ENCODE measurements around the gene STH. TPM values are rescaled to one million over a fixed set of nuclear protein-coding genes. Genes with fewer than 3 reads are reported as not detected.

Gene STH
- total and polyA plus RNA-seq, 2 donors from 2014 or later, result not detected

DNA sequence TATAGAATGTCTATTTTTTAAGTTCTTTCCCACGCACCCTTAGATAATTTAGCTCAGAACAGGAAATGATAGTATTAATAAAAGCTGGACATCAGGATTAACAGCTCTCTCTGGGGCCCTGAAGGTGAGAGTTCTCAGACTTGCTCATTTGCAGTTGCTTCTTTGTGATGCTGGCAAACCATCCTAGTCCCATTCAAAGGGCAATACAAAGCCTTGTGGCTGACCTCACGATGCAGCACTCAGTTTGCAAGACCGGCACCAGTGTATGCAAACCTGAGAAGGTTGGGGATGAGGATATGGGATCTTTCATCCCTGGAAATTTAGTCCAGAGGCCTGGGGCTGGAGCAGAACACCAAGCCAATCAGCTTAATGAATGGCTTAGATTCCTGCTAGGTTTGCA, 29.3 kb downstream of the STH start:
- TF ChIP-seq CTCF (IDR thresholded peaks at IDR 0.05; ENCODE audit: borderline replicate concordance, extremely low read depth, insufficient read depth), result no peak
- Histone ChIP-seq H3K9me3 (ENCODE audit: control insufficient read depth in 2 of 3, insufficient read depth in 1 of 3, low read length in 3 of 3) (no peaks in the 10 kb centered on the region), H3K4me3 (ENCODE audit: low read length in 3 of 3) (no peak overlapping the region), H3K36me3 (ENCODE audit: control insufficient read depth in 2 of 3, insufficient read depth in 3 of 3, low read length in 3 of 3) (peaks cover 11 to 40% (median 26%) of the 10 kb centered on the region in 3 donors), H3K27ac (ENCODE audit: low read depth in 2 of 2, low read length in 2 of 2) (no peak overlapping the region), H3K4me1 (ENCODE audit: control insufficient read depth in 2 of 3, insufficient read depth in 2 of 3, low read depth in 1 of 3, low read length in 3 of 3) (no peaks in the 10 kb centered on the region), H3K27me3 (ENCODE audit: control insufficient read depth, insufficient read depth, low read length) (no peaks in the 10 kb centered on the region), H3K9ac (ENCODE audit: low read length in 3 of 3) (no peak overlapping the region)
- intact Hi-C loops (cut with DNase I), result no loop called here
- DNase-seq (no peak), FAIRE-seq (no peak)

DNA sequence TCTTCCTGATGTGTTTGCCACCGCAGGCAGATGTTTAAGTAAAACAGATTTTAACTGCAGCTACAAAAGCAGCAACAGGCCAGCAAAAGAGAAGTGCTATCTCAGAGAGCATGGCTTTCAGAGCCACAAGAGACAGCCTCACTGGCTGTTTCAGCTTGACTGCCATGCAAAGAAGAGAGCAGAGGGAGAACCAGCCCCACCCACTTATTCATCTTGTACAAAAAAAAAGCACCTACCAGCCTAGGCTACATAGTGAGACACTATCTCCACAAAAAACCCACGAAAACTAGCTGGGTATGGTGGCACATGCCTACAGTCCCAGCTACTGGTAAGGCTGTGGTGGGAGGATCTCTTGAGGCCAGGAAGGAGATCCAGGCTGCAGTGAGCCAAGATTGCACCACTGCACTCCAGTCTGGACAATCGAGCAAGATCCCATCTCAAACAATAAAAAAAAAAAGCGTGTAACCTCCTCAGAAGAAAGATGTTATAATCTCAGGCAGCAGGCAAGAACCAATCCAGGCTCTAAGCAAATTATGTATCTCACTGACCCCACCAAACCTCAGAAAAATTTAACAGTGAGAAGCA, 30.0 kb downstream of the STH start:
- H3K36me3 ChIP-seq (ENCODE audit: control insufficient read depth in 2 of 3, insufficient read depth in 3 of 3, low read length in 3 of 3), result peaks cover 12 to 47% (median 33%) of the 10 kb centered on the region in 3 donors
- DNase-seq (no peak), FAIRE-seq (no peak)
- intact Hi-C loops (cut with DNase I), result no loop called here
- no peak overlapping the region for H3K9ac ChIP-seq (ENCODE audit: low read length in 3 of 3)
- TF ChIP-seq CTCF (IDR thresholded peaks at IDR 0.05; ENCODE audit: borderline replicate concordance, extremely low read depth, insufficient read depth), result no peak
- H3K4me3 ChIP-seq (ENCODE audit: low read length in 3 of 3), result no peak overlapping the region
- H3K4me1 ChIP-seq (ENCODE audit: control insufficient read depth in 2 of 3, insufficient read depth in 2 of 3, low read depth in 1 of 3, low read length in 3 of 3), result no peaks in the 10 kb centered on the region
- no peak overlapping the region for H3K27ac ChIP-seq (ENCODE audit: low read depth in 2 of 2, low read length in 2 of 2)
- H3K27me3 ChIP-seq (ENCODE audit: control insufficient read depth, insufficient read depth, low read length), result no peaks in the 10 kb centered on the region
- no peaks in the 10 kb centered on the region for H3K9me3 ChIP-seq (ENCODE audit: control insufficient read depth in 2 of 3, insufficient read depth in 1 of 3, low read length in 3 of 3)

DNA sequence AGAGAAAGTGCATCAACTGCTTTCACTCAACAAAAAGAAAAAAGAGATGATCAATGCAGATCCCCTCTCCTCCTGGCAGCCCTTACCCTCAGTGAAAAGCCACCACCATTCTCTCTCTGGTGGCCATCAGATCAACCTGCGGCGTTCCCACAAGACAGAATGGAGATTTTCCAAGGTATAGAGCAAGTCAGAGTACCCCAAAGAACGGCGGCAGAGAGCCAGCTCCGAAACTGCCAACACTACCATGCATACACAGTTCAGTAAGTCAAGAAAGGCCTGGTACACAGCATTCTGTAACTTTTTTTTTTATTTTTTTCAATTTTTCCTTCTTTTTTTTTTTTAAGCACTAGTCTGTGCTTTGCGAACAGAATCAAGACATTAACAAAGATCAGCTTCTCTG, 30.6 kb downstream of the STH start:
- no peak for TF ChIP-seq CTCF (IDR thresholded peaks at IDR 0.05; ENCODE audit: borderline replicate concordance, extremely low read depth, insufficient read depth)
- DNase-seq (no peak), FAIRE-seq (no peak)
- intact Hi-C loops (cut with DNase I), result no loop called here
- H3K9ac ChIP-seq (ENCODE audit: low read length in 3 of 3), result no peak overlapping the region
- H3K4me3 ChIP-seq (ENCODE audit: low read length in 3 of 3), result no peak overlapping the region
- no peak overlapping the region for H3K27ac ChIP-seq (ENCODE audit: low read depth in 2 of 2, low read length in 2 of 2)
- H3K9me3 ChIP-seq (ENCODE audit: control insufficient read depth in 2 of 3, insufficient read depth in 1 of 3, low read length in 3 of 3), result no peaks in the 10 kb centered on the region
- H3K27me3 ChIP-seq (ENCODE audit: control insufficient read depth, insufficient read depth, low read length), result no peaks in the 10 kb centered on the region
- no peaks in the 10 kb centered on the region for H3K4me1 ChIP-seq (ENCODE audit: control insufficient read depth in 2 of 3, insufficient read depth in 2 of 3, low read depth in 1 of 3, low read length in 3 of 3)
- H3K36me3 ChIP-seq (ENCODE audit: control insufficient read depth in 2 of 3, insufficient read depth in 3 of 3, low read length in 3 of 3), result peaks cover 14 to 52% (median 34%) of the 10 kb centered on the region in 3 donors

GRCh38 chr17:46030752-46031151, 31.7 kb downstream of the STH start:
- DNase-seq (no peak), FAIRE-seq (no peak)
- peaks cover 14 to 59% (median 42%) of the 10 kb centered on the region in 3 donors for H3K36me3 ChIP-seq (ENCODE audit: control insufficient read depth in 2 of 3, insufficient read depth in 3 of 3, low read length in 3 of 3)
- no peaks in the 10 kb centered on the region for H3K4me1 ChIP-seq (ENCODE audit: control insufficient read depth in 2 of 3, insufficient read depth in 2 of 3, low read depth in 1 of 3, low read length in 3 of 3)
- no peak for TF ChIP-seq CTCF (IDR thresholded peaks at IDR 0.05; ENCODE audit: borderline replicate concordance, extremely low read depth, insufficient read depth)
- H3K9me3 ChIP-seq (ENCODE audit: control insufficient read depth in 2 of 3, insufficient read depth in 1 of 3, low read length in 3 of 3), result no peaks in the 10 kb centered on the region
- intact Hi-C loops (cut with DNase I), result no loop called here
- no peak overlapping the region for H3K27ac ChIP-seq (ENCODE audit: low read depth in 2 of 2, low read length in 2 of 2)
- no peaks in the 10 kb centered on the region for H3K27me3 ChIP-seq (ENCODE audit: control insufficient read depth, insufficient read depth, low read length)
- H3K9ac ChIP-seq (ENCODE audit: low read length in 3 of 3), result no peak overlapping the region
- H3K4me3 ChIP-seq (ENCODE audit: low read length in 3 of 3), result no peak overlapping the region
